8988T (cell line): Measurements from ENCODE around the gene NPTX1.

Source experiments
- DNase-seq: peaks from one replicate; pipeline ENCODE4 v3.0.0; 2011

The NPTX1 gene

GRCh38 chr17:80424261-80424660 is 52.1 kb downstream of the NPTX1 start:
- no peak for DNase-seq

- DNase-seq: peak; percentile 14
These were observed 52.7 kb downstream of the NPTX1 start for GRCh38 chr17:80423536-80424225.

GRCh38 chr17:80422981-80423380 is 53.4 kb downstream of the NPTX1 start:
- DNase-seq: no peak

GRCh38 chr17:80422276-80422675 is 54.1 kb downstream of the NPTX1 start:
- DNase-seq: no peak

GRCh38 chr17:80421381-80422090 is 54.9 kb downstream of the NPTX1 start:
- peak; percentile 20 for DNase-seq

GRCh38 chr17:80419255-80419654 is 57.2 kb downstream of the NPTX1 start:
- DNase-seq: no peak

GRCh38 chr17:80418589-80418988 is 57.8 kb downstream of the NPTX1 start:
- DNase-seq: no peak
